GM19351 (cell line): ENCODE results near the gene FN3KRP.
A peak's percentile ranks its signal among the peaks of the same experiment; 100 is the strongest.
"Not testable (repeated sequence)": the region's sequence is repeated elsewhere in the genome, so short reads cannot be mapped to it uniquely, and the experiment has no call there.

Source experiments
- ATAC-seq: cut with Tn5 transposase; IDR thresholded peaks from one replicate; pipeline ENCODE4 v1.9.1; 2021; ENCODE audit warnings: mild to moderate bottlenecking, moderate library complexity; ENCODE audit not compliant: unreplicated experiment

The FN3KRP gene

GRCh38 chr17:82740906-82741759 is 24.6 kb downstream of the FN3KRP start:
- ATAC-seq = no peak

GRCh38 chr17:82743344-82744219 is 27.1 kb downstream of the FN3KRP start:
- ATAC-seq = no peak

- not testable (repeated sequence) for ATAC-seq
These were observed 28.2 kb downstream of the FN3KRP start for GRCh38 chr17:82744736-82745135.

GRCh38 chr17:82745524-82745923 is 29.0 kb downstream of the FN3KRP start:
- no peak for ATAC-seq

- no peak for ATAC-seq
These were observed 32.2 kb downstream of the FN3KRP start for GRCh38 chr17:82748756-82749155.

GRCh38 chr17:82750241-82750908 is 33.9 kb downstream of the FN3KRP start:
- ATAC-seq = no peak

- peak; percentile 8 for ATAC-seq
These were observed 34.7 kb downstream of the FN3KRP start for GRCh38 chr17:82751171-82751570.

- ATAC-seq = peak; percentile 65
These were observed 35.3 kb downstream of the FN3KRP start, which contains the start of gene TBCD for GRCh38 chr17:82751571-82752370. TBCD (plus strand) TSS chr17:82752065; CDS start chr17:82752194, 129 bp downstream.

- peak; percentile 24 for ATAC-seq
These were observed 36.1 kb downstream of the FN3KRP start for GRCh38 chr17:82752371-82753200.

- ATAC-seq = no peak
These were observed 36.6 kb downstream of the FN3KRP start for GRCh38 chr17:82753201-82753464.

GRCh38 chr17:82754297-82755208 is 38.0 kb downstream of the FN3KRP start:
- ATAC-seq = no peak

- no peak for ATAC-seq
These were observed 39.7 kb downstream of the FN3KRP start for GRCh38 chr17:82756166-82756565.

GRCh38 chr17:82765371-82765770 is 48.9 kb downstream of the FN3KRP start:
- no peak for ATAC-seq

- no peak for ATAC-seq
These were observed 50.7 kb downstream of the FN3KRP start for GRCh38 chr17:82767041-82767754.

GRCh38 chr17:82769041-82769440 is 52.5 kb downstream of the FN3KRP start:
- ATAC-seq = no peak

- ATAC-seq = no peak
These were observed 55.5 kb downstream of the FN3KRP start for GRCh38 chr17:82772026-82772425.

GRCh38 chr17:82774456-82774855 is 58.0 kb downstream of the FN3KRP start:
- ATAC-seq = not testable (repeated sequence)
